Measurements from ENCODE around the gene AFF3.
A peak's percentile ranks its signal among the peaks of the same experiment; 100 is the strongest.
"Not testable (repeated sequence)": the region's sequence is repeated elsewhere in the genome, so short reads cannot be mapped to it uniquely, and the experiment has no call there.

The AFF3 gene

GRCh38 chr2:100104718-100105677, 37.4 kb downstream of the AFF3 start:
- peak; percentile 58 for DNase-seq

GRCh38 chr2:100104265-100104664, 38.1 kb downstream of the AFF3 start:
- DNase-seq, result not testable (repeated sequence)

GRCh38 chr2:100103527-100104252, 38.7 kb downstream of the AFF3 start:
- DNase-seq, result not testable (repeated sequence)

- not testable (repeated sequence) for DNase-seq
These were observed 39.8 kb downstream of the AFF3 start for GRCh38 chr2:100102466-100103180.

GRCh38 chr2:100098855-100099254, 43.5 kb downstream of the AFF3 start:
- DNase-seq, result not testable (repeated sequence)

- DNase-seq, result not testable (repeated sequence)
These were observed 44.6 kb downstream of the AFF3 start for GRCh38 chr2:100097611-100098294.

GRCh38 chr2:100095845-100096244, 46.5 kb downstream of the AFF3 start:
- DNase-seq, result not testable (repeated sequence)

- not testable (repeated sequence) for DNase-seq
These were observed 50.6 kb downstream of the AFF3 start for GRCh38 chr2:100091807-100092206.

GRCh38 chr2:100085744-100086143, 56.6 kb downstream of the AFF3 start:
- not testable (repeated sequence) for DNase-seq

- DNase-seq, result not testable (repeated sequence)
These were observed 58.8 kb downstream of the AFF3 start for GRCh38 chr2:100083421-100084216.

GRCh38 chr2:100082302-100082978, 60.0 kb downstream of the AFF3 start:
- DNase-seq, result not testable (repeated sequence)

- DNase-seq, result no peak
These were observed 64.5 kb downstream of the AFF3 start for GRCh38 chr2:100077935-100078334.

- DNase-seq, result no peak
These were observed 64.9 kb downstream of the AFF3 start for GRCh38 chr2:100077456-100077855.

- no peak for DNase-seq
These were observed 66.9 kb downstream of the AFF3 start for GRCh38 chr2:100075532-100075931.

GRCh38 chr2:100073110-100073509, 69.3 kb downstream of the AFF3 start:
- DNase-seq, result no peak

- no peak for DNase-seq
These were observed 69.9 kb downstream of the AFF3 start for GRCh38 chr2:100072503-100072902.

GRCh38 chr2:100071335-100072043, 70.9 kb downstream of the AFF3 start:
- DNase-seq, result no peak

- no peak for DNase-seq
These were observed 72.3 kb downstream of the AFF3 start for GRCh38 chr2:100070078-100070477.

GRCh38 chr2:100068395-100068794, 74.0 kb downstream of the AFF3 start:
- DNase-seq, result no peak

GRCh38 chr2:100067784-100068183, 74.6 kb downstream of the AFF3 start:
- DNase-seq, result no peak
